Keratinocyte (primary cell): ENCODE data around the gene FAF1.

Experiments
- CTCF ChIP-seq, 3 experiments: IDR thresholded peaks in 1 of 3; conservative IDR thresholded peaks in 1 of 3; optimal IDR thresholded peaks in 1 of 3; 2 replicates in 2 of 3; 3 replicates in 1 of 3; pipeline versions ENCODE3 to v1.5.1; 2011; ENCODE audit warnings: low read length in 3 of 3, mild to moderate bottlenecking in 3 of 3, moderate library complexity in 2 of 3, control low read depth in 1 of 3, inconsistent platforms in 1 of 3; ENCODE audit not compliant: insufficient read depth in 2 of 3; ENCODE audit errors: extremely low read depth in 1 of 3
- EZH2 ChIP-seq: IDR thresholded peaks from one replicate; pipeline ENCODE4 v1.6.1; 2012; ENCODE audit warnings: inconsistent platforms, mild to moderate bottlenecking, low read length, moderate library complexity

DNA sequence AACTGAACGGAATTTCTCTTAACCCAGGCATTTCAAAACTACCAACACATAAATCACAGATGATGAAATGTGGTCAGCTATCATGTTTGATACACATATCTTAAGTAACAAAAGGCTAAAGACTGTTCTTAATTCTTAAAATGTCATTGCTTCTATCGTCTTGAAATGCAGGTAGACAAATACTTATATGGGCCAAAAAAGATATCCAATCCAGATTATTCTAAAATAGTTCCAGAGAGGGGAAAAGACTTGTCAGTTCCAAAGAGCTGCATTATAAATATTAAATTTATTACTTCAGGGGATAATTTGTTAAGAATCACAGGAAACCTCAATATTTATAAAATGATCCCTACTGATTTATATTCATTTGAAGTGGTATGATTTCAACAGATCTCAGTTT lies 259.4 kb downstream of the FAF1 start:
- no peak for TF ChIP-seq CTCF (optimal IDR thresholded peaks at IDR 0.05 in 1 of 3, IDR thresholded peaks at IDR 0.05 in 1 of 3, conservative IDR thresholded peaks at IDR 0.05 in 1 of 3; ENCODE audit: extremely low read depth in 1 of 3, insufficient read depth in 2 of 3, low read length in 3 of 3)
- TF ChIP-seq EZH2, result no peak
